GM21529 (cell line): ENCODE results near the gene IVL.

Source experiments
- ATAC-seq: cut with Tn5 transposase; IDR thresholded peaks from one replicate; pipeline ENCODE4 v1.9.1; 2021; ENCODE audit not compliant: unreplicated experiment

The IVL gene

DNA sequence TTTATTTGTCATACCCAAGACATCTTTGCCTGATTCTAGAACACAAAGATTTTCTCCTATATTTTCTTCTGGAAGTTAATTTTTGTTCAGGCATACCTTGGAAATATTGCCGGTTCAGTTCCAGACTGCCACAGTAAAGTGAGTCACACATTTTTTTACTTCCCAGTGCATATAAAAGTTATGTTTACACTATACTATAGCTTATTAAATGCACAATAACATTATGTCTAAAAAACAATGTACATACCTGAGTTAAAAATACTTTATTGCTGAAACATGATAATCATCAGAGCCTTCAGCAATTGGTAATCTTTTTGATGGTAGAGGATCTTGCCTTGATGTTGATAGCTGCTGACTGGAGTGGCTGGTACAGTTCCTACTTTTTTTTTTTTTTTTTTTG, 20.2 kb upstream of the IVL start:
- ATAC-seq = no peak

GRCh38 chr1:152899027-152899426, 9.3 kb upstream of the IVL start:
- ATAC-seq = no peak

DNA sequence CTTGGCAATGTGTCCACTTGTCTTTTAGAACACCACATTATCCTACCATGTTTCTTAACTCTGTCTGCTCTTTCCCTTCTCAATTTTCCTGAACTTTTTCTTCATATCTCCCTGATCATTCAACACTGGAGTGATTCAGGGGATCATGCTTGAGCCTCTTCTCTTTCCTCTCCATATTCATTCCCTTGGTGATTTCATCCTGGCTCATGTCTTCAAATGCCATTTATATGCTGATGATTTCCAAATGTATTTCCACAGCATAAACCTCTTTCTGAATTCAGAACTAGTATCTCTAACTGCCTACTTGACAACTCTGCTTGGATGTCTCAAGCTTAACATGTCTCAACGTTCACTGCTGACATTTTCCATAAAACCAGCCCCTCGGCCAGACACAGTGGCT, 8.5 kb upstream of the IVL start:
- ATAC-seq = no peak

DNA sequence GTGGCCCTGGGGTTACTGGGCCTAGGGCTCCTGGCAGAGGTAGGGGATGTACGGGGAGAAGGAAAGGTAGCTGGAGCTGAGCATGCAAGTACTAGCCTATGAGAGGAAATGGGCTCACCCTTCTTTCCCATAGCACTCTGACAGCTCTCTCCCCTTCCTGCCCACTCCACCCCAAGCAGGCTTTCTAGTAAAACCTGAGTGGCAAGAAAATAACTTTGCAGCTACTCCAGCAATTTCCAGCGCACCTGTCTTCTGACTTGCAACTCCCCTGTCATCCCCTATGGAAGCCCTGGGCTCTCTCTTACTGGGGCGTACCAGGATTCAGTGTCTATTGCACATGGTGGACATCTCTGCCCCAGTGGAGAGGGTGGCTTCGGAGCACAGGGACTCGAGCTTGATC, 6.7 kb upstream of the IVL start:
- ATAC-seq = no peak

GRCh38 chr1:152902636-152903035, 5.7 kb upstream of the IVL start:
- no peak for ATAC-seq

DNA sequence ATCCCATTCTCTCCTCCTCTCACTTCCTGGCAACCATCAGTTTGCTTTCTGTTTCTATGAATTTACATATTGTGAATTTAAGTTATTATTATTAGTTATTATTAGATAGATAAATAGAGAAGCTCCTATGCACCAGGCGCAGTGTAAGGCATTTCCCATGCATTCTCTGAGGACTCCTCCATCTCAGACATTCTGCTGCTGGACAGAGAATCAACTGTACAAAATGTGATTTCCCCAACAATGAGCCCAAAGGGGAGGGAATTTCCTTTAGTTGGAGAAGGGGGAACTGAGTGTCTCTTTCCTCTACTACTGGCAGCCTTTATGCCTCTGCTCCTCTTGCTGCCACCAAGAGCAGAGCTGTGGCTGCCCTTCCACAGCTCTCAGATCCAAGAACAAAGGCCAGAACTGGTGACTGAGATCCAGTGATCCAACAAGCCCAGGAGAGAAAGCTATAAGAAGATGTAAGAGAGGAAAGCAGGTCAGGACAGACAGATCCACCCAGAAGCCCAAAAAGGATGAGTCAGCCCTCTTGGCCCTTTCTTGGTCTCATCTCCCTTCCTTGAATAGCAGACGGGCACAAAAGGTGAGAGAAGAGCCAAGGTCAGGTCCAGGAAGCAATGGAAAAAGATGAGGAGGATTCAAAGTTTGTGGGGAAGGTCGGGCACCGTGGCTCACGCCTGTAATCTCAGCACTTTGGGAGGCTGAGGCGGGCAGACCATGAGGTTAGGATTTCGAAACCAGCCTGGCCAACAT, 3.5 kb upstream of the IVL start:
- no peak for ATAC-seq

DNA sequence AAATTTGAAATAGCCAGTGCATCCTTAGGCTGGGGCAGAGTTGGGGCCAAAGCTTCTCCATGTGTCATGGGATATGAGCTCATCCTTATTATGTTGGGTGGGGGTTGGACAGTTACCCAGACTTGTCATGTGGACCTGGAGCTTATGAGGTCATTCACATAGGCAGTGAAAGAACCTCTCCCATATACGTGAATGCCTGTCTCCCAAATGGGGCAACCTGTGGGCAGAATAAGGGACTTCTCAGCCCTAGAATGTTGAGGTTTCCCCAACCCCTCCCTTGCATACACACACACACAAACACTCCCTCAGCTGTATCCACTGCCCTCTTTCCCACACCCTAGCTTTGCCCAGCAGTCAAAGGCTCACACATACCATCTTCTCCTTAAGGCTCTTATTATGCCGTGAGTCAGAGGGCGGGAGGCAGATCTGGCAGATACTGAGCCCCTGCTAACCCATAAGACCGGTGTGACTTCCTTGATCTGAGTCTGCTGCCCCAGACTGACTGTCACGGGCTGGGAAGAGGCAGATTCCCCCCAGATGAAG, 2.3 kb upstream of the IVL start:
- ATAC-seq = no peak

- no peak for ATAC-seq
These were observed 860 bp downstream of the IVL start for GRCh38 chr1:152909206-152909605.

GRCh38 chr1:152912471-152912870, 4.1 kb downstream of the IVL start:
- no peak for ATAC-seq

DNA sequence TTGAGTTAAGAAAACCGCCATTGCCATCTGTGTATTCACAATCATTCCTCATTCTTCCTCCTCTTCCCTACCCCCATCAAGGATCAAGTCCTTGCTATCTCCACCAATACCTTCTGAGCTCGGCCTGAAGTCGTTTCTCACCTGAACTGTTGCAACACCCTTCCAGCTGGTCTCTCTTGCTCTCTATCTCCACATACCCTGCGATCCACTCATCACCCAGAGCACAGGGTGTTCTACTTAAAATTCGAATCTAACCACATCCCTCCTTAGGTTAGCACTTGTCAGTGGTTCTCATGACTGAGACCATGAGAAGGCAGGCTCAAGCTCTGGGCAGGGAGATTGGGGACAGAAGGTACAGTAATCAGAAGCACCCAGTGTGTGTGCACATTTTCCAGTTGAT, 4.6 kb downstream of the IVL start:
- no peak for ATAC-seq

DNA sequence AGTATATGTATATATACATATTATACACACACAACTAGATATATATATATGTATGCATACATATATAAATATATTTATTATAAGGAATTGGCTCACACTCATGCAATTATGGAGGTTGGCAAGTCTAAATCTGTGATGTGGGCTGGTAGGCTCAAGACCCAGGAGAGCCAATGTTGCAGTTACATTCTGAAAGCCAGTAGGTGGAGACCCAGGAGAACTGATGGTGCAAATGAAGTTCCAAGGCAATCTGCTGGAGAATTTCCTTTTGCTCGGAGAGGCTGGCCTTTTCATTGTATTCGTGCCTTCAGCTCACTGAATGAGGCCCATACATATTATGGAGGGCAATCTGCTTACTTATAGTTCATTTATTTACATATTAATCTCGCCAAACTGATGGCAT, 9.4 kb downstream of the IVL start:
- no peak for ATAC-seq

DNA sequence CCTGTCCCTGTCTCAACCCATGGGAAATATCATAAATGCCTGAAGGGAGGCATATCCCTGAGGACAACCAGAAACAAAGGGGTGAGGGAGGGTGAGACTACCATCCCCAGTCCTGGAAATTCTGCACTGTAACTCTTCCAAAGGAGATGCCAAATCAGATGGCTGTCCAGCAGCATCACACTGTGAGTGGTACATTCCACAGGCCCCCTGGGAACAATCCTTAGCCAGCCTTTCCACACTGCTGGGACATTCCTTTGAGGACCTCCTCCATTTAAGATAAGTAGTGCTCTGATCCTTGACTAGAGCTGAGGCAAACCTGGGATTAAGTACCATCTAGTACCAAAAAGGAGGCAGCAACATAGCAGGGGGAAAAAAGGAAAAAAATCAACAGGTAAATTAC, 10.7 kb downstream of the IVL start:
- no peak for ATAC-seq

GRCh38 chr1:152924191-152924590, 15.8 kb downstream of the IVL start:
- no peak for ATAC-seq

GRCh38 chr1:152926091-152926490, 17.7 kb downstream of the IVL start:
- ATAC-seq = peak; percentile 59

- no peak for ATAC-seq
These were observed 20.3 kb downstream of the IVL start for GRCh38 chr1:152928671-152929070.

DNA sequence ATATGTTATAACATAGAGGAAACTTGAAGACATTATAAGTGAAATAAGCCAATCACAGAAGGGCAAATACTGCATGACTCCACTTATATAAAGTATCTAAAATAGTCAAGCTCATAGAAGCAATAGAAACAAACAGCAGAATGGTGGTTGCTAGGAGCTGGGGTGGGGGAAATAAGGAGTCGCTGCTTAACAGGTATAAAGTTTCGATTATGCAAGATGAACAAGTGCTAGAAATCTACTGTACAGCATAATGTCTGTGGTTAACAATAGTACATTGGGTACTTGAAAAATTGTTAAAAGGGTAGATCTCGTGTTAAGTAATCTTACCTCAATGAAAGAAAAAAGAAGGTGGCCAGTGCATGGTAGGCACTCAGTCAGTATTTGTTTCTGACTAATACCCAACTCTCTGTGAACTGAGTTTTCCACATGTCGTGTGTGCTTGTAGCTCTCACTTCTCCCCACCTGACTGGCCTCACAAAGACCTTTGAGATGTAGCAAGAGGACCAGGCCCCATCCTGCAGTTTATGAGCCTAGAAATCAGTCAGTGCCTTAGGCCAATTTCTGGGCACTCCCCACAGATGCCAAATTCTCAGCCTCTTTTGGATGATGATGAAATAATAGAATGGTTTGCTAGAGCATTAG, 23.9 kb downstream of the IVL start:
- ATAC-seq = no peak

DNA sequence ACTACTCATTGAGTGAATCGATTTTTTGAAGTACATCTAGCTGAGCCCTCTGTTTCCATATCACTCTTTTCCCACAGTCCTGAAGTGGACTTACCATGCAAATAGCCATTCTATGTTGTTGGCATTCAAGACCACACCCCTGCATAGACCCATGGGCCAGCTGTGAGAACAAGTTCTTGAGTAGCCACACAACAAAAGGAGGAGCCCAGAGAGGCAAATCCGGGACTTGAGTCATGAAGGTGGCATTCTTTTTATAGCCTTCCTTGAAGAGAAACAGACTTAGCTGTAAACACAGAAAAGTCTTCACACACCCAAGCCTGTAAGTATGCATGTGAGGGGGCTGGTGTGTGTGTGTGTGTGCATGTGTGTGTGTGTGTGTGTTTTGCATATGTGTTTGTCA, 24.9 kb downstream of the IVL start:
- no peak for ATAC-seq

GRCh38 chr1:152940614-152941013, 32.3 kb downstream of the IVL start:
- ATAC-seq = no peak

DNA sequence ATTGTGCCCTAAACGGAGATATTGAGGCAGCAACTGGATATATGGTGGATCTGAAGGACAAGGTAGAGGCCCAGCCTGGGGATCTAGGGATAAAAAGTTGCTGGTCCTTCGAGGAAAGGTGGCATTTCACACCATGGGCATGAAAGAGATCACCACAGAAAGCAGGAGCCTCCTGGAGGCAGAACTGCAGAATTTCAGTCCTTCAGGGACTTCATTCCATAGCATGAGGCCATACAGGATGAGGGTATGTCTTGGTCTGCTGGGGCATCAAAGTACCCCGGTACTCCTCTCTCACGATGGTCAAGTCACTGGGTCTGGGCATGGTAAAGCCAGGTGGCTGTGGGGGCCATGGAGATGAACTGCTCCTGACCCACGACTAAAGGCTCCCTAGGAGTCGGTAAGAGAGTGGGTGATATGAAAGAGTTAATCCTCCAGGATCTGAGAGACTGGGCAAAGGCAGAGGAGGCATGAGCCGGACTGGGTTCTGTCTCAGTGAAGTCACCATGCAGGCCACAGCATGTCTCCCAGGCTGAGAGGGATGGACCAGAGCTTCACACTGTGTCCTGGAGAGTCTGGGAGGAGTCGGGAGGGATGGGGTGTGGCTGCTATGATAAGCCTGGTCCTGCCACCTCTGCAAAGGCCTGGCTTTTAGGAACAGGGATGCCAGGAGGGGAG, 32.8 kb downstream of the IVL start:
- ATAC-seq = no peak

- no peak for ATAC-seq
These were observed 33.8 kb downstream of the IVL start for GRCh38 chr1:152942161-152942560.

DNA sequence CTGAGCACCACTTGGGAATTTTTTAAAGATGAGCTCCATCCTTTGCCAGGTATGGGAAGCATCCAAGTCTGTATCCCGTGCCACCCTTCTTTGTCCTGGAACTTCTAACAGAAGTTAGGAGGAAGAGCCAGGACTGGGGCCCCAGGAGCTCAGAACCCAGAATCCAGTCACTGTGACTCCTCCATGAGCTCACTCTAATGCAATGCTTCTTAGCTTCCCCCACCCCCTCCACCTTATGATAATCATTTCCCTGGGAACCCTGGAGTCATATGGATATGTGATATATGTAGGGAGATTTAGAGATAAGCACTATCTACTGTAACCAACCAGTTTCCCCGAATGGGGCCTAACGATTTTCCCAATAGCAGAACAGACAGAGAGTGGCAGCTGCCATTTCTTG, 37.9 kb downstream of the IVL start:
- no peak for ATAC-seq

DNA sequence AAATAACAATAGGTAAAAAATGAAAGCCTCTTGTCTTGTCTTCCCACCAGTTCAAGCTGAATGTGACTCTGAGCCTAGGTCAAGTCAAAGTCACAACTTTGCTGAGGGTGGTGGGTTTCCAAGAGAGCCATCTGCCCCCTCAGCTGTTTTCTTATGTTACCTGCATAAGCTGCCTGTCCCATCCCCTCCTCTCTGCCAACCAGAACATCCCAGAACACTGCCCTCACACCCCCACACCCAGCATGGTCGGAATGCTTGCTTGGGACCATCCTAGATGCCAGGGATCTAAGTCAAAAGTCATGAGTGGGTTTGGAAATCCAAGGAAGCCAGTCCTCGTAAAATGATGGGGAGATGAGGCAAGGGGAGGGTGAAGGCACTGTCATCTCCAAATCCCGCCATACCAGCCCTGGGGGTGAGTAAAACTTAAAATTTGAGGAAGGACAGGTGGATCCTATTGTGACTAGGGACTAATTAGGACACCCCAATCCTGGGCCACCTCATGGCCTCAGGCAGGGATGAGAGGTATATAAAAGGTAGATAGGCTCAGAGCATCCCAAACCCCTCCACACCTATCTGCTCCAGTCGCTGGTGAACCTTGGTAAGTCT, 38.4 kb downstream of the IVL start, which contains the start of gene SPRR5:
TSS of gene SPRR5 (plus strand) at position 556 of the 606 bp plus-strand sequence. CDS start 1,349 bp downstream, outside the sequence.
- ATAC-seq = no peak
